Dedifferentiated amniotic fluid mesenchymal stem cell (primary cell): ENCODE measurements around the gene CD109.
"Not testable (repeated sequence)": the region's sequence is repeated elsewhere in the genome, so short reads cannot be mapped to it uniquely, and the experiment has no call there.

Experiments
- DNase-seq: peaks from one replicate; pipeline ENCODE4 v3.0.0-alpha.2; 2016; ENCODE audit errors: extremely low spot score

The CD109 gene

GRCh38 chr6:73688351-73688750 is 7.7 kb upstream of the CD109 start:
- DNase-seq, result no peak

- no peak for DNase-seq
Measured at GRCh38 chr6:73690056-73690455, 5.9 kb upstream of the CD109 start.

GRCh38 chr6:73691512-73691911 is 4.5 kb upstream of the CD109 start:
- DNase-seq, result no peak

- no peak for DNase-seq
Measured at GRCh38 chr6:73694711-73695411, 1.1 kb upstream of the CD109 start.

- no peak for DNase-seq
Measured at GRCh38 chr6:73696966-73697655, 1.1 kb downstream of the CD109 start.

- DNase-seq, result no peak
Measured at GRCh38 chr6:73699676-73700459, 3.9 kb downstream of the CD109 start.

- DNase-seq, result no peak
Measured at GRCh38 chr6:73702444-73702843, 6.4 kb downstream of the CD109 start.

GRCh38 chr6:73703466-73703865 is 7.5 kb downstream of the CD109 start:
- DNase-seq, result no peak

- DNase-seq, result peak; percentile 89
Measured at GRCh38 chr6:73704260-73704659, 8.3 kb downstream of the CD109 start.

- no peak for DNase-seq
Measured at GRCh38 chr6:73704798-73705197, 8.8 kb downstream of the CD109 start.

GRCh38 chr6:73706971-73707370 is 11.0 kb downstream of the CD109 start:
- no peak for DNase-seq

- no peak for DNase-seq
Measured at GRCh38 chr6:73710470-73710869, 14.5 kb downstream of the CD109 start.

GRCh38 chr6:73710948-73711347 is 14.9 kb downstream of the CD109 start:
- no peak for DNase-seq

- DNase-seq, result no peak
Measured at GRCh38 chr6:73712535-73713173, 16.7 kb downstream of the CD109 start.

- DNase-seq, result no peak
Measured at GRCh38 chr6:73713426-73714147, 17.6 kb downstream of the CD109 start.

GRCh38 chr6:73715111-73715508 is 19.1 kb downstream of the CD109 start:
- not testable (repeated sequence) for DNase-seq

GRCh38 chr6:73719046-73719445 is 23.0 kb downstream of the CD109 start:
- DNase-seq, result no peak

GRCh38 chr6:73722318-73723060 is 26.5 kb downstream of the CD109 start:
- peak; percentile 62 for DNase-seq

- not testable (repeated sequence) for DNase-seq
Measured at GRCh38 chr6:73723480-73723879, 27.5 kb downstream of the CD109 start.

- no peak for DNase-seq
Measured at GRCh38 chr6:73724389-73724788, 28.4 kb downstream of the CD109 start.

- DNase-seq, result not testable (repeated sequence)
Measured at GRCh38 chr6:73725192-73725591, 29.2 kb downstream of the CD109 start.
